Pulmonary artery endothelial cell (primary cell): ENCODE results near the gene FGFR2. TPM values are rescaled to one million over a fixed set of nuclear protein-coding genes. Genes with fewer than 3 reads are reported as not detected.

Source experiments
- DNase-seq: peaks from one replicate; pipeline ENCODE4 v3.0.0-alpha.2; 2011; ENCODE audit warnings: low read depth, low spot score
- total RNA-seq: library from RNA; depleted of rRNA; stranded (reverse); fragments of >200 nt; gene quantifications from 2 replicates; pipeline ENCODE4 v1.2.3, GENCODE V29; 2014

Gene FGFR2
- total RNA-seq, 1 donor from 2014 or later = 0.20 TPM

- no peak for DNase-seq
These were observed 7.5 kb downstream of the FGFR2 start for GRCh38 chr10:121590772-121591171.

DNA sequence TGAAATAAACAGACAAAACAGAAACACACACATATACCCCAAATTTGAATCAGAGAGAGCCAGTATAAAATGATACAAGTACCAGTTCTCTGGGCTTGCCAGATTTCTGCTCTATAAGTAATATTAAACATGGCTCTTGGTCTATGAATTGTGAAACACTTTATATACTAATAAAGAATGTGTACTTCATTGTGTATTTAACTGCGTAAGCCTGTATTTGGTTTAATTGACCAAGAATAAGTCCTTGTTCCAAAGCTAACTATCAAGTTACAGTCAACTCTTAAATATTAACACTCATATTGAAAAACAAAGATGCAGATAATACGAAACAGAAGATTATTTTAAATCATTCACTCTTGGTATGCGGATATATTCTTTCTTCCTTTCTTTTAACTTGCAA, 8.7 kb downstream of the FGFR2 start:
- DNase-seq = no peak

DNA sequence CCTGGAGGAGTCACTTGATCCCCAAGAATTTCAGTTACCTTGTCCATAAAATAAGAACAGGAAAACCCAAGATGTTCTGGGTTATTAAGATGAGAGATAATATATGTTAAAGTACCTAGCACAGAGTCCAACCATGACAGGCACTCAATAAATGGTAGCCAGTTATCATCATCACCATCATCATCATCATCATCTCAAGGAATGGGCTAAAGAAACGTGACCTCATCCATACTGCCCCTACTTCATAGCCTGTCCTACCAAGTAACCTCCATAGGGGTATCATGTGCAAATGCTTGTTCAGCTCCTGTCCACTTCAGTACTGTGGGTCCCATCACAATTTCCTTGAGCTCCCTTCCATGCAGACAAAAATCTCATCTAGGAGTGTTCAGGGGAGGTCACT, 14.4 kb downstream of the FGFR2 start:
- DNase-seq = no peak

- no peak for DNase-seq
These were observed 15.0 kb downstream of the FGFR2 start for GRCh38 chr10:121583258-121583657.

- DNase-seq = no peak
These were observed 17.7 kb downstream of the FGFR2 start for GRCh38 chr10:121580276-121581116.

DNA sequence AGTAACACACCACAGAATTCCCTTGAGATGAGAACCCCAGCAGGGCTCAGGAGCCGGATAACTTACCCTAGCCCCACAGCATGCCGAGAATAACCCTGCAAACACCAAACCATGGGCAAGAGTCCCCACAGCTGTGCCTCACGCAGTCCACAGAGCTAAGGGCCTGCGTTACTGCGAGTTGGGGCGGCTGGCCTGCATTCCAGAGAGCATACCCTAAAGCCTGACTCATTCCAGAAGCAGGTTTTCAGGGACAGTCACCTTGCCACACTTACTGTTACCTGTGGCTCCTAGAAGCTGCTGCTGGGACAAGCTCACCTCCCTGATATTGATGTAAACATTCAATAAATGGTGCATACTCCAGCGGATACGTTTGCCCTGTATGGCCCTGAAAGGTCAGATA, 18.6 kb downstream of the FGFR2 start:
- no peak for DNase-seq

DNA sequence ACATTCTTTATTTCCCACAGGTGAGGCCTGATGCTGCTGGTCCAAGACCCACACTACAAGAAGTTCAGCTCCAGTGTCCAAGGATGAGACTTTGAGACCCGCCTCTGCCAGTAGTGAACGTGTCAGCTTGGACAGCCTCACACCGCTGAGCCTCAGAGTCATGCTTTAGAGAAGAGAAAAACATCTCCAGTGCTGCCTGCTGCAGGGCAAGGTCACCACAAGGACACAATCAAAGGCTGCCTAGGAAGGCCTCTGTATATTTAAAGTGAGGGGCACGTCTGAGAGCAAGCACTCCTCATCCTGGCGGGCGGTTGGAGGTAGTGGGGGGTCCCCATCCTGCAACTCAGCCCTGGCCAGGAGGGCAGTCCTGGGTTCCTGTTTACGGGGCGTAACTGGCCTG, 19.3 kb downstream of the FGFR2 start:
- DNase-seq = no peak

DNA sequence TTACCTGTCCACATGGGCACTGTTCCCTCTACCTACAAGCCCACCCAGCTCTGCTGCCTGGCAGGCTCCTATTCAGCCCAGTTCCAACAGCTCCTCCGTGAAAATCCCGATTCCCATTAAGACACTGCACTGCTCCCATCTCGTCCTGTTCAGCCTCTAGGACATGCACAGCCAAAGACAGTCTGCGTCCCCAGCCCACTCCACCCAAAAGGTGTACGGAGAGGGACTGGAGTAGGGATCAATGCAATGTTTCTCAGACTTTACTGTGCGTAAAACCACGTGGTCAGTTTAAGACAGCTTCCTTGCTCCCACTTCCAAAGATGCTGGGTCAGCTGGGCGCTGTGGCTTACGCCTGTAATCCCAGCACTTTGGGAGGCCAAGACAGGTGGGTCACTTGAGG, 19.9 kb downstream of the FGFR2 start:
- no peak for DNase-seq

DNA sequence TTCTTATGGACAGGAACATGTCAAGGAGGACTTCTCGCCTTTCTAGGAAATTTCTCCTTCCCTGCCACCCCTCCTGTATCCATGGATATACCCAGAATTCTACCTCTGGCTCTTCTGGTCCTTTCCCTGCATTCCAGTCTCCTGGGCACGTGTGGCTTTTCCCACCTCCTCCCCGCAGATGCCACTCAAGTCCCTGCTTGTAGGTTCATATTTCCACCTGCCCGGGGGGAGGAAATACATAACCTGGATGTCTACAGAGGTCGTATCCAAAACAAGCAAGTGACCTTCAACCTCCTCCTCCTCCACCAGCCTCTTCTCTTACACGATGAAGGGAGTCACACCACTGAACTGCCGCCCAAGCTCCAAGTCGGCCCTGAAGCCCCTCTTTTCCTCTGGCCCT, 20.7 kb downstream of the FGFR2 start:
- no peak for DNase-seq

GRCh38 chr10:121576139-121576538, 22.1 kb downstream of the FGFR2 start:
- no peak for DNase-seq

GRCh38 chr10:121574519-121575166, 23.6 kb downstream of the FGFR2 start:
- no peak for DNase-seq

GRCh38 chr10:121573538-121573941, 24.7 kb downstream of the FGFR2 start:
- no peak for DNase-seq

DNA sequence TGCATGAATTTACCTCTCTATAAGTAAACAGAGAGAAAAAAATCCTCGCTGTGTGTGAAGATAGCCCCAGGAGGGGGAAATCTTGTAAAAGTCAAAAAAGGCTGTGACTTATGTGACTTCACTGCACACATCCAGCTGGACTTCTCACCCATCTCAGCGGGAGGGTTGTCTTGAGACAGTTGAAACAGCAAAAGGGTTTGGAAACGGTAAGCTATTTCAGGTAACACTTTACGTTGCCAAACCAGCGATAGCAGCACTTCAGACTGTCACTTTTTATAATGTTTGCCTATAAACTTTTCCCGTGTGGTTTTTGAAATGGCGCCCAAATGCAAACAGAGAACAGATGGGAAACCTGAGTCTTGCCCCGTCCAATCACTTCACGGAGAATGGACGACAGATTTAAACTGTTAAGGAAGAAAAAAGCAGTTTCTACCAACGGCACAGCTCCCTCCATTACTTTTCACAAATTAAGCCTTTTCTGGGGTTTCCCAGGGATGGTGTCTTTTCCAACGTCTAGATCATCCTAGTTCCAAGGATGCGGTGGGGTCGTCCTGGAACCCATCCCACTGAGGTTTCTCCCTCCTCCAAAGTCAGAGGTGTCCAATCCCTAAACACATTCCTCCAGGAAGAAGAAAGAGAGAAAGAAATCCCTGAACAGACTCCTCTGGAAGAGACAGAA, 25.2 kb downstream of the FGFR2 start:
- no peak for DNase-seq

DNA sequence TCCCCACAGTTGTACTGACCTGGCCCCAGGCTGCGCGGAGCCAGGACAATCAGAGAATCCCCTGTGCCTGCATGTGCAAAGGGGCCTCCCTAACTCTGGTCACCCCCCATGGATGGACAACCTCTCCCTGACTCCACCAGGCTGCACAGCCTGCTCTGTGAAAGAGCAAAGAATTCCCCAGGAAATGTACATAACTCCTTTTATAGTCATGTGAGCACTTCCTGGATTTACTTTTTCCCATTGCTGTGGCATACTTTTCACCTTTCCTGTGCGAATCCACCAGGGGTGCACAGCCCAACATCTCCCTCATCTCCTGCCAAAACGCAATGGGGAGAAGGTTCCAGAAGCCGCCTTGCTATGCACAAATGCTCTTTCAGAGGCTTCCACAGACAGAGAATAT, 27.9 kb downstream of the FGFR2 start:
- DNase-seq = no peak

GRCh38 chr10:121568275-121568674, 30.0 kb downstream of the FGFR2 start:
- DNase-seq = no peak

- no peak for DNase-seq
These were observed 30.7 kb downstream of the FGFR2 start for GRCh38 chr10:121567569-121567968.

GRCh38 chr10:121566755-121567154, 31.5 kb downstream of the FGFR2 start:
- no peak for DNase-seq

DNA sequence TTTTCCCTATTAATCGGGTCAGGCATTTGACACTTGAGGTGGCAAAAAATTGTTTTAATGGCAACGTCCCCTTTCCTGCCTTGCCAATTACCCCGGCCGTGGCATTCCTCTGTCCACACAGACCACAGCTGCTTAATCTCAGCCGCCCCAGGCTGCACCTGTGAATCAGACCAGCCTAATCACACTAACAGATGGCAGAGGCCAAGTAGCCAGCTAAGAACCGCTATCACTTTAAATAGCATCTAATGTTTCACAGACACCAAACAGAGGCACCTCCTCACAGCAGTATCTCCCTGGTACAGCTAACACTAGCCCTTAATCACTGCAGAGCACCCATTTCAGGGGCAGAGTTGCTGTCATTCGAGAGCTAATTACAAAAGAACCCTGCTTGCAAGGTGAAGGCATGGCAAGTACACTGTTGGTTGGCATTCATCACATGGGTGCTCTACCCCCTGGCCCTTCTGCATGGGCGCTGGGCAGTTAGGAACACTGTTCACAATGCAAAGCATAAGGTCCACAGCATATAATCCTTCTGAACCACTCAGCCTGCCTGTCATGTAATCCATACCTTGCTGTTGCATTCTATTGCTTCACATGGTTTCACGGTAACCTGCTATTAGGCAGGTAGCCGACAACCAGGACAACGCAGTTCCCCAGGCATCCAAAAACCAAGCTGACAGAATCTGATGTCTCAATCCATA, 38.8 kb downstream of the FGFR2 start:
- DNase-seq = no peak

GRCh38 chr10:121558238-121558637, 40.0 kb downstream of the FGFR2 start:
- no peak for DNase-seq

GRCh38 chr10:121556918-121557573, 41.2 kb downstream of the FGFR2 start:
- DNase-seq = no peak

- no peak for DNase-seq
These were observed 41.8 kb downstream of the FGFR2 start for GRCh38 chr10:121556455-121556854.
